ENCODE measurements around the gene TTBK2. TPM values are rescaled to one million over a fixed set of nuclear protein-coding genes. Genes with fewer than 3 reads are reported as not detected.
A peak's percentile ranks its signal among the peaks of the same experiment; 100 is the strongest.

The TTBK2 gene
- total RNA-seq, 4 donors from 2014 or later, result 7.9 to 78.2 (median 18.2) TPM

GRCh38 chr15:42919799-42920518 lies 619 bp downstream of the TTBK2 start:
- Histone ChIP-seq H3K4me3 (peak overlapping the region; percentile 85 to 99 (median 97)), H3K4me1 (peaks cover 6 to 22% (median 9%) of the 10 kb centered on the region in 4 donors), H3K9me3 (no peaks in the 10 kb centered on the region), H3K36me3 (no peaks in the 10 kb centered on the region), H3K27me3 (no peaks in the 10 kb centered on the region), H3K27ac (peak overlapping the region; percentile 87 to 96 (median 93))
- in situ Hi-C loops (cut with MboI; ENCODE audit: low pct_ligation_motif_present in 1 of 4, low pct_unique_long_range_greater_than_20kb in 1 of 4, low sequenced_read_pairs in 3 of 4) (loop anchor here (10.0 to 25.0 kb wide), 3 partner anchors 183 to 215 kb away; partner anchors contain the start of gene CDAN1 (in 3 of the 4)), intact Hi-C loops (cut with DNase I; ENCODE audit: low total_unique reads) (no loop called here)
- TF ChIP-seq EP300 (IDR thresholded peaks at IDR 0.05; ENCODE audit: low read depth) (no peak), POLR2AphosphoS5 (IDR thresholded peaks at IDR 0.05) (peak in 1 of 3 donors; percentile 17), POLR2A (IDR thresholded peaks at IDR 0.05) (no peak)
- peak; percentile 44 for DNase-seq
- 1 to 2% methylated on average over 10 to 20 of the region's 40 CpGs for WGBS, 2 donors (ENCODE audit: low coverage in 1 of 2)

GRCh38 chr15:42919308-42919707 lies 1.3 kb downstream of the TTBK2 start:
- no peaks in the 10 kb centered on the region for H3K36me3 ChIP-seq
- no peaks in the 10 kb centered on the region for H3K9me3 ChIP-seq
- 39 to 52% methylated on average over 2 of the region's 2 CpGs for WGBS, 2 donors (ENCODE audit: low coverage in 1 of 2)
- H3K27ac ChIP-seq, result peak overlapping the region; percentile 87 to 96 (median 93)
- no peak for TF ChIP-seq EP300 (IDR thresholded peaks at IDR 0.05; ENCODE audit: low read depth)
- no peak for TF ChIP-seq CTCF (IDR thresholded peaks at IDR 0.05)
- TF ChIP-seq POLR2A (IDR thresholded peaks at IDR 0.05), result no peak
- TF ChIP-seq POLR2AphosphoS5 (IDR thresholded peaks at IDR 0.05), result no peak
- peaks cover 6 to 25% (median 9%) of the 10 kb centered on the region in 4 donors for H3K4me1 ChIP-seq
- peak overlapping the region in 2 of 4 donors; percentile 85 to 96 for H3K4me3 ChIP-seq
- DNase-seq, result no peak
- intact Hi-C loops (cut with DNase I; ENCODE audit: low total_unique reads), result no loop called here
- in situ Hi-C loops (cut with MboI; ENCODE audit: low pct_ligation_motif_present in 1 of 4, low pct_unique_long_range_greater_than_20kb in 1 of 4, low sequenced_read_pairs in 3 of 4), result loop anchor here in 1 of 4 donors (25.0 kb wide), 1 partner anchor 182 kb away; the partner anchor contains the start of gene CDAN1
- H3K27me3 ChIP-seq, result no peaks in the 10 kb centered on the region

- Histone ChIP-seq H3K36me3 (no peaks in the 10 kb centered on the region), H3K27me3 (no peaks in the 10 kb centered on the region), H3K4me3 (no peak overlapping the region), H3K9me3 (no peaks in the 10 kb centered on the region), H3K27ac (no peak overlapping the region), H3K4me1 (peaks cover 6 to 25% (median 9%) of the 10 kb centered on the region in 4 donors)
- TF ChIP-seq POLR2A (IDR thresholded peaks at IDR 0.05) (no peak), EP300 (IDR thresholded peaks at IDR 0.05; ENCODE audit: low read depth) (no peak), POLR2AphosphoS5 (IDR thresholded peaks at IDR 0.05) (no peak), CTCF (IDR thresholded peaks at IDR 0.05) (no peak)
- in situ Hi-C loops (cut with MboI; ENCODE audit: low pct_ligation_motif_present in 1 of 4, low pct_unique_long_range_greater_than_20kb in 1 of 4, low sequenced_read_pairs in 3 of 4), result loop anchor here in 1 of 4 donors (25.0 kb wide), 1 partner anchor 181 kb away; the partner anchor contains the start of gene CDAN1
- 81 to 92% methylated on average over 5 of the region's 5 CpGs for WGBS, 2 donors (ENCODE audit: low coverage in 1 of 2)
- intact Hi-C loops (cut with DNase I; ENCODE audit: low total_unique reads), result no loop called here
- no peak for DNase-seq
These were observed 2.5 kb downstream of the TTBK2 start for GRCh38 chr15:42918047-42918446.

GRCh38 chr15:42915654-42916315 lies 4.8 kb downstream of the TTBK2 start:
- no peaks in the 10 kb centered on the region for H3K27me3 ChIP-seq
- peaks cover 6 to 16% (median 6%) of the 10 kb centered on the region in 4 donors for H3K4me1 ChIP-seq
- no peak overlapping the region for H3K4me3 ChIP-seq
- no peak for TF ChIP-seq POLR2AphosphoS5 (IDR thresholded peaks at IDR 0.05)
- no peak for TF ChIP-seq POLR2A (IDR thresholded peaks at IDR 0.05)
- no peak for TF ChIP-seq EP300 (IDR thresholded peaks at IDR 0.05; ENCODE audit: low read depth)
- TF ChIP-seq CTCF (IDR thresholded peaks at IDR 0.05), result no peak
- in situ Hi-C loops (cut with MboI; ENCODE audit: low pct_ligation_motif_present in 1 of 4, low pct_unique_long_range_greater_than_20kb in 1 of 4, low sequenced_read_pairs in 3 of 4), result loop anchor here in 1 of 4 donors (25.0 kb wide), 1 partner anchor 178 kb away; the partner anchor contains the start of gene CDAN1
- no peak overlapping the region for H3K27ac ChIP-seq
- no peaks in the 10 kb centered on the region for H3K36me3 ChIP-seq
- WGBS, 2 donors (ENCODE audit: low coverage in 1 of 2), result 86 to 91% methylated on average over 3 of the region's 3 CpGs
- H3K9me3 ChIP-seq, result no peaks in the 10 kb centered on the region
- intact Hi-C loops (cut with DNase I; ENCODE audit: low total_unique reads), result no loop called here
- DNase-seq, result no peak

All from transverse colon (tissue), 4 donors.